Loucy (cell line): ENCODE results near the gene FNDC7.

Experiments
- EZH2phosphoT487 ChIP-seq: fragments of 200-600 bp; IDR thresholded peaks from 2 replicates; pipeline ENCODE4 v1.6.1; 2018; ENCODE audit warnings: antibody characterized with exemption, mild to moderate bottlenecking, moderate library complexity, borderline replicate concordance
- TF ChIP-seq, protein P1 (sequence below): fragments of 200-600 bp; sonication (generic); conservative IDR thresholded peaks from 2 replicates; pipeline ENCODE4 v1.5.1; 2014; ENCODE audit warnings: mild to moderate bottlenecking, antibody characterized with exemption, low read length

DNA sequence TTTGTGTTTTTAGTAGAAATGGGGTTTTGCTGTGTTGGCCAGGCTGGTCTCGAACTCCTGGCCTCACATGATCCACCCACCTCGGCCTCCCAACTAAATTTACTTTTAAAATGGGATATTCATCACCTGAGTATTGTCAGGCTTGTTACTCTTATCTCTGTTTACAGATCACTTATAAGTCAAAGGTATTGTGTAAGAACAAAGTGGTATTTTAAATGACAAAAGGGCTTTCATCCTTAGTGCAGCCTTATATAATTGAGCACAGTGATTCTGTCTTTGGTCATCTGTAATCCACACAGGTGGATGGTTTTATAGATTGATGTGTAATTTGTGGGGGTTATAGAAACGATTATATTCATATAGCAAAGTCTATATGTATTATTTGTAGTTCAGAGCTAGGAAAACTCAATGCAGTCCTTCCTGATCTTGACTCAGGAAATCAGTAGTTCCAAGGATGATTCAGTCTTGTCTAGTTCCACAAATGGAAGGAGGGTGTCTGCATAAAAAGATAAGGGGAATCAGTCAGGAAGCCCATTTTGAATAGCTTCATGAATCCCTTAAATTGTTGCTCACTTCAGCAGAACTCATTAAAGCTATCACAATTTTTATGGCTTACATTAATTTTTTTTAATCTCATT, 68.3 kb downstream of the FNDC7 start:
- TF ChIP-seq, protein P1, sequence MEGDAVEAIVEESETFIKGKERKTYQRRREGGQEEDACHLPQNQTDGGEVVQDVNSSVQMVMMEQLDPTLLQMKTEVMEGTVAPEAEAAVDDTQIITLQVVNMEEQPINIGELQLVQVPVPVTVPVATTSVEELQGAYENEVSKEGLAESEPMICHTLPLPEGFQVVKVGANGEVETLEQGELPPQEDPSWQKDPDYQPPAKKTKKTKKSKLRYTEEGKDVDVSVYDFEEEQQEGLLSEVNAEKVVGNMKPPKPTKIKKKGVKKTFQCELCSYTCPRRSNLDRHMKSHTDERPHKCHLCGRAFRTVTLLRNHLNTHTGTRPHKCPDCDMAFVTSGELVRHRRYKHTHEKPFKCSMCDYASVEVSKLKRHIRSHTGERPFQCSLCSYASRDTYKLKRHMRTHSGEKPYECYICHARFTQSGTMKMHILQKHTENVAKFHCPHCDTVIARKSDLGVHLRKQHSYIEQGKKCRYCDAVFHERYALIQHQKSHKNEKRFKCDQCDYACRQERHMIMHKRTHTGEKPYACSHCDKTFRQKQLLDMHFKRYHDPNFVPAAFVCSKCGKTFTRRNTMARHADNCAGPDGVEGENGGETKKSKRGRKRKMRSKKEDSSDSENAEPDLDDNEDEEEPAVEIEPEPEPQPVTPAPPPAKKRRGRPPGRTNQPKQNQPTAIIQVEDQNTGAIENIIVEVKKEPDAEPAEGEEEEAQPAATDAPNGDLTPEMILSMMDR, result no peak
- no peak for TF ChIP-seq EZH2phosphoT487
